Gastroesophageal sphincter (tissue), 3 donors: ENCODE data around the gene ZMIZ1.

ENCODE experiments used
- CTCF ChIP-seq, 4 experiments: fragments of 200-600 bp in 2 of 4; fragments of 450-650 bp in 2 of 4; sonication (generic) in 1 of 4; IDR thresholded peaks; one replicate each; pipeline ENCODE4 v1.5.1; 2017 to 2019; ENCODE audit warnings: antibody characterized with exemption in 4 of 4, mild to moderate bottlenecking in 2 of 4, moderate library complexity in 2 of 4
- POLR2A ChIP-seq, 2 donors: fragments of 450-650 bp; IDR thresholded peaks; one replicate each; pipeline ENCODE4 v1.6.1; 2017; ENCODE audit warnings: antibody characterized with exemption in 2 of 2, mild to moderate bottlenecking in 2 of 2, moderate library complexity in 1 of 2
- POLR2AphosphoS5 ChIP-seq: sonication (generic); formaldehyde crosslinking; IDR thresholded peaks from one replicate; pipeline ENCODE4 v1.6.1; 2017; ENCODE audit warnings: antibody characterized with exemption

GRCh38 chr10:79028056-79028430, 40.7 kb upstream of the ZMIZ1 start:
- TF ChIP-seq POLR2A (IDR thresholded peaks at IDR 0.05) (no peak), CTCF (IDR thresholded peaks at IDR 0.05) (no peak), POLR2AphosphoS5 (no peak)
